Panc1 (cell line): ENCODE results near the gene RPL36AL. TPM values are rescaled to one million over a fixed set of nuclear protein-coding genes. Genes with fewer than 3 reads are reported as not detected.

Source experiments
- ATAC-seq: fragments of 200-7000 bp; cut with Tn5 transposase; 2 replicates; pipeline ENCODE4 v1.9.1; 2020; ENCODE audit warnings: mild to moderate bottlenecking, moderate library complexity
- BruUV-seq: library from RNA; stranded (reverse); fragments of 400-500 nt; replicated peaks from 2 replicates; lab custom pipeline; 2021; lab: Mats Ljungman, UMichigan
- CTCF ChIA-PET: fragments of 300-600 bp; sonication (Branson Sonifier 250); formaldehyde crosslinking; loops from one replicate; lab custom pipeline; 2022; ENCODE audit warnings: antibody characterized with exemption; lab: Charles Lee
- POLR2A ChIA-PET: fragments of 300-600 bp; sonication (Branson Sonifier 250); formaldehyde crosslinking; loops from one replicate; lab custom pipeline; 2022; ENCODE audit warnings: antibody characterized with exemption; lab: Charles Lee
- DNase-seq: peaks from one replicate; pipeline ENCODE4 v3.0.0-alpha.2; 2010; ENCODE audit warnings: low read depth, low spot score
- H3K27ac ChIP-seq: 2 replicates; pipeline ENCODE4 v1.5.1; 2011; ENCODE audit warnings: mild to moderate bottlenecking, low read length, inconsistent platforms
- H3K27me3 ChIP-seq: fragments of 200-500 bp; sonication (Bioruptor generic); 2 replicates; pipeline ENCODE4 v1.6.0; 2014; ENCODE audit warnings: low read length, inconsistent platforms; ENCODE audit not compliant: control insufficient read depth, insufficient read depth
- H3K36me3 ChIP-seq: fragments of 200-500 bp; sonication (Bioruptor generic); 2 replicates; pipeline ENCODE4 v1.5.1; 2014; ENCODE audit warnings: inconsistent platforms, mild to moderate bottlenecking, low read length, moderate library complexity; ENCODE audit not compliant: control insufficient read depth, insufficient read depth
- H3K4me1 ChIP-seq: 2 replicates; pipeline ENCODE4 v1.5.1; 2011; ENCODE audit warnings: inconsistent platforms, mild to moderate bottlenecking, low read length, moderate library complexity; ENCODE audit not compliant: control insufficient read depth, insufficient read depth
- H3K4me3 ChIP-seq, 2 experiments: 2 replicates each; pipeline ENCODE4 v1.5.1; 2011 to 2012; ENCODE audit warnings: low read depth in 2 of 2, low read length in 2 of 2, mild to moderate bottlenecking in 2 of 2, inconsistent platforms in 1 of 2, moderate library complexity in 1 of 2
- H3K9me3 ChIP-seq: fragments of 200-500 bp; sonication (Bioruptor generic); 2 replicates; pipeline ENCODE4 v1.5.1; 2014; ENCODE audit warnings: low read depth, mild to moderate bottlenecking, inconsistent platforms, low read length, moderate library complexity; ENCODE audit not compliant: control insufficient read depth, insufficient read depth
- POLR2AphosphoS5 ChIP-seq: IDR thresholded peaks from 2 replicates; pipeline ENCODE4 v1.6.1; 2012; ENCODE audit warnings: mild to moderate bottlenecking, low read depth, low read length, moderate library complexity
- SIN3A ChIP-seq: IDR thresholded peaks from 2 replicates; pipeline ENCODE4 v1.6.1; 2012; ENCODE audit warnings: low read depth, mild to moderate bottlenecking, low read length, moderate library complexity, borderline replicate concordance; ENCODE audit not compliant: insufficient read depth
- TCF7L2 ChIP-seq: IDR thresholded peaks from 2 replicates; pipeline ENCODE4 v1.6.1; 2011; ENCODE audit warnings: mild to moderate bottlenecking, low read depth, low read length, inconsistent platforms
- in situ Hi-C: cut with HindIII; loops from 2 replicates; pipeline ENCODE4 v1.10.0; 2016; ENCODE audit warnings: low sequenced_read_pairs, low pct_unique_long_range_greater_than_20kb
- intact Hi-C: fragments of 100-400 bp; cut with micrococcal nuclease; formaldehyde crosslinking; loops from one replicate; pipeline ENCODE4 v1.10.0; 2022; ENCODE audit not compliant: unreplicated experiment
- total RNA-seq: library from RNA; stranded (reverse); gene quantifications from one replicate; pipeline ENCODE4 v1.2.1, GENCODE V29; 2021; ENCODE audit not compliant: unreplicated experiment
- TF ChIP-seq, protein P1 (sequence below), 2 experiments: IDR thresholded peaks; 2 replicates each; pipeline ENCODE4 v1.6.1; 2011 to 2012; ENCODE audit warnings: low read depth in 2 of 2, control low read depth in 1 of 2, low read length in 1 of 2, mild to moderate bottlenecking in 1 of 2, moderate library complexity in 1 of 2; ENCODE audit not compliant: insufficient read depth in 1 of 2
- TF ChIP-seq, protein P2 (sequence below): fragments of 450-650 bp; IDR thresholded peaks from 2 replicates; pipeline ENCODE4 v1.5.1; 2017; ENCODE audit warnings: mild to moderate bottlenecking

The RPL36AL gene
- total RNA-seq, 1 experiment from 2014 or later: 136 TPM

DNA sequence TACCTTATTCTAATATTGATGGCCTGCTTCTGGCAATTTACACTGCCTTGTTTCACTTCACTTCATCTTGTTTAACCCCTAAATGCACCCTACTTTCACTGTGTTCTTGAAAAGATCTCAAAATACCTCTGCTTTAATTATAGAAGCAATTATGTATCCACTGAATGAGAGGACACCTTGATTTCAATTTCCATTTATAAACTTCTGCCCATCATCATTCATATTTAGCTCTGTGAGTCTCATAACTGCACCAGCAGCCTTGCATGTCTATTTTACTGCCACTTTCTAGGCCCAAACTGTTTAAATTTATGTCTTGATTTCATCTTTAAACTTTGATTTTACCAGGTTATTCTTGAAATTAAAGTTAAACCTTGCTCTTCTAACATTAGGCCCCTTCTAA lies 21.7 kb upstream of the RPL36AL start:
- no peaks in the 10 kb centered on the region for H3K27me3 ChIP-seq
- ATAC-seq (no peak), DNase-seq (no peak)
- no peak for TF ChIP-seq SIN3A
- TF ChIP-seq, protein P1, sequence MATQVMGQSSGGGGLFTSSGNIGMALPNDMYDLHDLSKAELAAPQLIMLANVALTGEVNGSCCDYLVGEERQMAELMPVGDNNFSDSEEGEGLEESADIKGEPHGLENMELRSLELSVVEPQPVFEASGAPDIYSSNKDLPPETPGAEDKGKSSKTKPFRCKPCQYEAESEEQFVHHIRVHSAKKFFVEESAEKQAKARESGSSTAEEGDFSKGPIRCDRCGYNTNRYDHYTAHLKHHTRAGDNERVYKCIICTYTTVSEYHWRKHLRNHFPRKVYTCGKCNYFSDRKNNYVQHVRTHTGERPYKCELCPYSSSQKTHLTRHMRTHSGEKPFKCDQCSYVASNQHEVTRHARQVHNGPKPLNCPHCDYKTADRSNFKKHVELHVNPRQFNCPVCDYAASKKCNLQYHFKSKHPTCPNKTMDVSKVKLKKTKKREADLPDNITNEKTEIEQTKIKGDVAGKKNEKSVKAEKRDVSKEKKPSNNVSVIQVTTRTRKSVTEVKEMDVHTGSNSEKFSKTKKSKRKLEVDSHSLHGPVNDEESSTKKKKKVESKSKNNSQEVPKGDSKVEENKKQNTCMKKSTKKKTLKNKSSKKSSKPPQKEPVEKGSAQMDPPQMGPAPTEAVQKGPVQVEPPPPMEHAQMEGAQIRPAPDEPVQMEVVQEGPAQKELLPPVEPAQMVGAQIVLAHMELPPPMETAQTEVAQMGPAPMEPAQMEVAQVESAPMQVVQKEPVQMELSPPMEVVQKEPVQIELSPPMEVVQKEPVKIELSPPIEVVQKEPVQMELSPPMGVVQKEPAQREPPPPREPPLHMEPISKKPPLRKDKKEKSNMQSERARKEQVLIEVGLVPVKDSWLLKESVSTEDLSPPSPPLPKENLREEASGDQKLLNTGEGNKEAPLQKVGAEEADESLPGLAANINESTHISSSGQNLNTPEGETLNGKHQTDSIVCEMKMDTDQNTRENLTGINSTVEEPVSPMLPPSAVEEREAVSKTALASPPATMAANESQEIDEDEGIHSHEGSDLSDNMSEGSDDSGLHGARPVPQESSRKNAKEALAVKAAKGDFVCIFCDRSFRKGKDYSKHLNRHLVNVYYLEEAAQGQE (IDR thresholded peaks at IDR 0.05; ENCODE audit: insufficient read depth in 1 of 2, low read depth in 2 of 2, low read length in 1 of 2): no peak
- TF ChIP-seq POLR2AphosphoS5: no peak
- H3K4me1 ChIP-seq: peaks cover 19% of the 10 kb centered on the region
- POLR2A ChIA-PET: no interaction called here
- in situ Hi-C loops (no loop called here), intact Hi-C loops (no loop called here)
- no peak overlapping the region for H3K4me3 ChIP-seq
- BruUV-seq: no TSS peak
- CTCF ChIA-PET: no interaction called here
- peak overlapping the region; percentile 70 for H3K27ac ChIP-seq
- H3K9me3 ChIP-seq: no peaks in the 10 kb centered on the region
- no peaks in the 10 kb centered on the region; the same call in 1 of the 2 replicates for H3K36me3 ChIP-seq

DNA sequence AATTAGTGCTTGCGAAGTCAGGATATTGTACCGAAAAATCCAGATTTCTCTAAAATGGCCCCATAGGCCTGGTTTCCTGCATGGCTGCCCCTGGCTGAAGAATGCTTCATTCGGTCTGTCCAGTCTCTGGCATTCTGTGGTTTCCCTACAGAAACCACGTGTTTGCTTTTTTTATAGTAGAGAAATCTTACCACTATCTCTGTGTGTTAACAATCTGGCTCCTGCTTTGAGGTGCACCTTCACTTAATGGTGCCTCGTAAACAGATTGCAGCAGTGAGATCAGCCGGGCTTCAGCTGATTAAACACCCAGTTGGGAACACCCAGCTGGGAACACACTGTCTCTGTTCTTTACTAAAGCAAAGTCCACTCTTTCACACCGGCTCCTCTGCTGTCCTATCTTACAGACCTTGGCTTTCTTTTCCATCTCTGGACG lies 21.3 kb upstream of the RPL36AL start:
- H3K27ac ChIP-seq: peak overlapping the region; percentile 70
- in situ Hi-C loops: no loop called here
- H3K36me3 ChIP-seq: no peaks in the 10 kb centered on the region; the same call in 1 of the 2 replicates
- ChIA-PET POLR2A (no interaction called here), CTCF (interaction anchor here (0.6 kb wide), 1 partner anchor 126 kb away, joined by 3 read pairs; the partner anchor contains the start of gene KLHDC2)
- peak; percentile 69 for ATAC-seq
- DNase-seq: no peak
- no TSS peak for BruUV-seq
- peaks cover 19% of the 10 kb centered on the region for H3K4me1 ChIP-seq
- H3K9me3 ChIP-seq: no peaks in the 10 kb centered on the region
- no peaks in the 10 kb centered on the region for H3K27me3 ChIP-seq
- intact Hi-C loops: loop anchor here (2.0 kb wide), 1 partner anchor 189 kb away; no protein-coding TSS in a partner anchor
- TF ChIP-seq TCF7L2: peak; percentile 54; the same call in 1 of the 2 replicates
- TF ChIP-seq POLR2AphosphoS5: peak; percentile 57; the same call in 1 of the 2 replicates
- TF ChIP-seq SIN3A: no peak
- TF ChIP-seq, protein P1 (IDR thresholded peaks at IDR 0.05; ENCODE audit: insufficient read depth in 1 of 2, low read depth in 2 of 2, low read length in 1 of 2): no peak
- TF ChIP-seq, protein P2, sequence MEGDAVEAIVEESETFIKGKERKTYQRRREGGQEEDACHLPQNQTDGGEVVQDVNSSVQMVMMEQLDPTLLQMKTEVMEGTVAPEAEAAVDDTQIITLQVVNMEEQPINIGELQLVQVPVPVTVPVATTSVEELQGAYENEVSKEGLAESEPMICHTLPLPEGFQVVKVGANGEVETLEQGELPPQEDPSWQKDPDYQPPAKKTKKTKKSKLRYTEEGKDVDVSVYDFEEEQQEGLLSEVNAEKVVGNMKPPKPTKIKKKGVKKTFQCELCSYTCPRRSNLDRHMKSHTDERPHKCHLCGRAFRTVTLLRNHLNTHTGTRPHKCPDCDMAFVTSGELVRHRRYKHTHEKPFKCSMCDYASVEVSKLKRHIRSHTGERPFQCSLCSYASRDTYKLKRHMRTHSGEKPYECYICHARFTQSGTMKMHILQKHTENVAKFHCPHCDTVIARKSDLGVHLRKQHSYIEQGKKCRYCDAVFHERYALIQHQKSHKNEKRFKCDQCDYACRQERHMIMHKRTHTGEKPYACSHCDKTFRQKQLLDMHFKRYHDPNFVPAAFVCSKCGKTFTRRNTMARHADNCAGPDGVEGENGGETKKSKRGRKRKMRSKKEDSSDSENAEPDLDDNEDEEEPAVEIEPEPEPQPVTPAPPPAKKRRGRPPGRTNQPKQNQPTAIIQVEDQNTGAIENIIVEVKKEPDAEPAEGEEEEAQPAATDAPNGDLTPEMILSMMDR: no peak
- H3K4me3 ChIP-seq: no peak overlapping the region
